Measurements from ENCODE around the gene ARFGAP2. TPM values are rescaled to one million over a fixed set of nuclear protein-coding genes. Genes with fewer than 3 reads are reported as not detected.

The ARFGAP2 gene
- total and polyA plus RNA-seq, 9 of the 15 experiments (the other 6 are each of a cell fraction or from before 2014, with no cell fraction given): 29.1 to 140 (median 90.1) TPM

- TF ChIP-seq UBTF (IDR thresholded peaks at IDR 0.05; ENCODE audit: borderline replicate concordance in 1 of 2, low read depth in 2 of 2, low read length in 2 of 2): 0 out of 4 replicates have a peak, but pooled peaks of 1 of the 2 experiments have one; percentile 56
- peak in 1 of 2 experiments; percentile 81; a peak in 3 of 4 replicates for TF ChIP-seq KDM1A (IDR thresholded peaks at IDR 0.05)
- TF ChIP-seq JUNB (CRISPR knock-in tag; conservative IDR thresholded peaks at IDR 0.05): no peak
Observed at GRCh38 chr11:47186700-47187695, 10.3 kb upstream of the ARFGAP2 start (continued).

- peak within 1 kb of the TSS; percentile 64 to 93 for H3K9ac ChIP-seq (ENCODE audit: insufficient read depth in 1 of 2, low read depth in 2 of 2, low read length in 2 of 2)
- TF ChIP-seq MYC (IDR thresholded peaks at IDR 0.05; ENCODE audit: low read depth, low read length): no peak
- 0 out of 2 replicates have a peak, but pooled peaks have one; percentile 38 for TF ChIP-seq MYC (CRISPR knock-in tag; IDR thresholded peaks at IDR 0.05; ENCODE audit: borderline replicate concordance, low read depth)
- peak; percentile 53 for TF ChIP-seq CXXC5 (CRISPR knock-in tag; IDR thresholded peaks at IDR 0.05)
- no peak for TF ChIP-seq LARP7 (IDR thresholded peaks at IDR 0.05)
- no peak for TF ChIP-seq ZNF717 (CRISPR knock-in tag; IDR thresholded peaks at IDR 0.05)
- TF ChIP-seq STAT5B (CRISPR knock-in tag; IDR thresholded peaks at IDR 0.05): no peak
- TF ChIP-seq HMGXB4 (CRISPR knock-in tag; IDR thresholded peaks at IDR 0.05): peak; percentile 62; the same call in 1 of the 2 replicates
- TF ChIP-seq CTBP1 (IDR thresholded peaks at IDR 0.05; ENCODE audit: borderline replicate concordance): peak; percentile 71
- TF ChIP-seq HDGF (IDR thresholded peaks at IDR 0.05): no peak
- no peak for TF ChIP-seq ID3 (CRISPR knock-in tag; IDR thresholded peaks at IDR 0.05)
- no peak for TF ChIP-seq ID3 (tag; IDR thresholded peaks at IDR 0.05)
- TF ChIP-seq ZFX (CRISPR knock-in tag; IDR thresholded peaks at IDR 0.05): peak; percentile 62
Observed at GRCh38 chr11:47186076-47186699, 9.5 kb upstream of the ARFGAP2 start, which contains the start of gene PACSIN3. TSS of gene PACSIN3 (minus strand) at chr11:47186434. CDS start at chr11:47182727, 3,707 bp downstream.

More at GRCh38 chr11:47186076-47186699, 9.5 kb upstream of the ARFGAP2 start, which contains the start of gene PACSIN3:
- POLR2A ChIA-PET: interaction anchor here (0.9 to 2.4 kb wide), 2 partner anchors 8 to 29 kb away, joined by 5 to 11 read pairs; partner anchors contain the start of gene DDB2
- CTCF ChIA-PET (ENCODE audit: low intra/inter-chr PET ratio): no interaction called here
- Histone ChIP-seq H3K4me2 (ENCODE audit: insufficient read depth, low read length) (peak within 1 kb of the TSS; percentile 72), H3K4me3 (peak within 1 kb of the TSS; percentile 61), H3K4me1 (replicated peaks in 1 of 2; ENCODE audit: control insufficient read depth in 2 of 2, insufficient read depth in 2 of 2, low read length in 2 of 2) (peaks cover 7 to 37% of the 10 kb centered on the region in 2 experiments), H3K36me3 (ENCODE audit: control insufficient read depth, insufficient read depth, low read length) (no peaks in the 10 kb centered on the region), H2AFZ (ENCODE audit: low read depth, low read length) (peak within 1 kb of the TSS; percentile 86), H3K79me2 (ENCODE audit: control insufficient read depth, insufficient read depth, low read length) (no peaks in the 10 kb centered on the region), H3K27ac (ENCODE audit: extremely low read depth, low read depth, low read length) (peak within 1 kb of the TSS; percentile 56; the same call in 1 of the 3 replicates), H3K9me3 (replicated peaks; ENCODE audit: control insufficient read depth, insufficient read depth, low read depth, low read length) (no peaks in the 10 kb centered on the region), H3K9me1 (ENCODE audit: control insufficient read depth, insufficient read depth, low read length) (no peaks in the 10 kb centered on the region), H4K20me1 (replicated peaks; ENCODE audit: control insufficient read depth, insufficient read depth, low read length) (no peaks in the 10 kb centered on the region), H3K27me3 (ENCODE audit: control insufficient read depth in 2 of 2, insufficient read depth in 2 of 2, low read length in 2 of 2) (peaks cover 2 to 7% of the 10 kb centered on the region in 2 experiments; a peak in 2 of 5 replicates)
- WGBS (ENCODE audit: insufficient coverage, low coverage, missing lambda C conversion rate): 2% methylated on average over 31 of the region's 80 CpGs
- no TSS peak for BruUV-seq (replicated peaks)
- in situ Hi-C loops (cut with MboI) (no loop called here), intact Hi-C loops (cut with micrococcal nuclease) (no loop called here)
- DNase-seq (ENCODE audit: extremely low read depth in 1 of 4, low spot score in 3 of 4) (peak; percentile 64 to 94 (median 90)), ATAC-seq (peak; percentile 87), FAIRE-seq (no peak)
